ENCODE measurements around the gene ATN1. TPM values are rescaled to one million over a fixed set of nuclear protein-coding genes. Genes with fewer than 3 reads are reported as not detected.
A peak's percentile ranks its signal among the peaks of the same experiment; 100 is the strongest.

Gene ATN1
- total RNA-seq, 4 donors from 2014 or later, result 53.3 to 100 (median 84.9) TPM

- peak overlapping the region; percentile 50 to 76 (median 76) for H3K27ac ChIP-seq
- H3K9me3 ChIP-seq, result no peaks in the 10 kb centered on the region
- peaks cover 26 to 32% of the 10 kb centered on the region in 2 donors for H3K4me1 ChIP-seq
- 16 to 20% methylated on average over 29 of the region's 29 CpGs for WGBS, 2 donors
- intact Hi-C loops (cut with DNase I), result loop anchor here (5.0 kb wide), 1 partner anchor 43 kb away; the partner anchor contains the start of gene SPSB2
- no peaks in the 10 kb centered on the region for H3K36me3 ChIP-seq
- peak overlapping the region; percentile 24 to 61 (median 34) for H3K4me3 ChIP-seq (replicated peaks in 1 of 3)
- H3K27me3 ChIP-seq, result no peaks in the 10 kb centered on the region
- DNase-seq, result peak; percentile 42 to 45
- no peak for TF ChIP-seq CTCF (IDR thresholded peaks at IDR 0.05)
- no peak for TF ChIP-seq POLR2A (IDR thresholded peaks at IDR 0.05)
Measured at GRCh38 chr12:6914947-6915788, 12.6 kb upstream of the ATN1 start.

- TF ChIP-seq CTCF (IDR thresholded peaks at IDR 0.05) (no peak), POLR2A (IDR thresholded peaks at IDR 0.05) (no peak)
- no peaks in the 10 kb centered on the region for H3K36me3 ChIP-seq
- H3K27me3 ChIP-seq, result no peaks in the 10 kb centered on the region
- no peaks in the 10 kb centered on the region for H3K9me3 ChIP-seq
- no peak for DNase-seq
- H3K4me3 ChIP-seq (replicated peaks in 1 of 3), result no peak overlapping the region
- intact Hi-C loops (cut with DNase I), result no loop called here
- peaks cover 26 to 32% of the 10 kb centered on the region in 2 donors for H3K4me1 ChIP-seq
- WGBS, 2 donors, result 77 to 79% methylated on average over 9 to 10 of the region's 14 CpGs
- H3K27ac ChIP-seq, result peak overlapping the region; percentile 49 to 62 (median 55)
Measured at GRCh38 chr12:6915789-6916285, 11.9 kb upstream of the ATN1 start.

GRCh38 chr12:6916426-6917200, 11.1 kb upstream of the ATN1 start:
- Histone ChIP-seq H3K27ac (peak overlapping the region; percentile 49 to 72 (median 55)), H3K9me3 (no peaks in the 10 kb centered on the region), H3K4me3 (replicated peaks in 1 of 3) (no peak overlapping the region), H3K4me1 (peaks cover 26 to 32% of the 10 kb centered on the region in 2 donors), H3K27me3 (no peaks in the 10 kb centered on the region), H3K36me3 (no peaks in the 10 kb centered on the region)
- TF ChIP-seq CTCF (IDR thresholded peaks at IDR 0.05) (no peak), POLR2A (IDR thresholded peaks at IDR 0.05) (peak in 1 of 2 donors; percentile 41)
- DNase-seq, result peak; percentile 89 to 92
- 62 to 74% methylated on average over 11 of the region's 11 CpGs for WGBS, 2 donors
- intact Hi-C loops (cut with DNase I), result no loop called here

GRCh38 chr12:6917491-6918231, 10.1 kb upstream of the ATN1 start:
- 88 to 91% methylated on average over 14 of the region's 14 CpGs for WGBS, 2 donors
- Histone ChIP-seq H3K4me1 (peaks cover 26 to 32% of the 10 kb centered on the region in 2 donors), H3K36me3 (no peaks in the 10 kb centered on the region), H3K27me3 (no peaks in the 10 kb centered on the region), H3K4me3 (replicated peaks in 1 of 3) (no peak overlapping the region), H3K27ac (peak overlapping the region in 2 of 3 donors; percentile 49 to 55), H3K9me3 (no peaks in the 10 kb centered on the region)
- intact Hi-C loops (cut with DNase I), result no loop called here
- DNase-seq, result no peak
- TF ChIP-seq POLR2A (IDR thresholded peaks at IDR 0.05) (no peak), CTCF (IDR thresholded peaks at IDR 0.05) (no peak)
